Mesothelial cell of epicardium (in vitro differentiated cells): ENCODE results near the gene AGAP2. TPM values are rescaled to one million over a fixed set of nuclear protein-coding genes. Genes with fewer than 3 reads are reported as not detected.
A peak's percentile ranks its signal among the peaks of the same experiment; 100 is the strongest.

ENCODE experiments used
- DNase-seq, 2 experiments: peaks; one replicate each; pipeline ENCODE4 v3.0.0; 2021; ENCODE audit warnings: low spot score in 2 of 2; ENCODE audit not compliant: unreplicated experiment in 2 of 2
- H3K27ac Mint-ChIP-seq: 2 replicates; pipeline ENCODE4 v1.8.0; 2021; ENCODE audit warnings: mixed read lengths
- H3K27me3 Mint-ChIP-seq: 2 replicates; pipeline ENCODE4 v1.8.0; 2021; ENCODE audit warnings: low read depth, mixed read lengths
- H3K36me3 Mint-ChIP-seq: 2 replicates; pipeline ENCODE4 v1.8.0; 2021; ENCODE audit warnings: mixed read lengths
- H3K4me1 Mint-ChIP-seq: 2 replicates; pipeline ENCODE4 v1.8.0; 2021; ENCODE audit warnings: mixed read lengths
- H3K4me3 Mint-ChIP-seq: 2 replicates; pipeline ENCODE4 v1.8.0; 2021; ENCODE audit warnings: mild to moderate bottlenecking, moderate library complexity, mixed read lengths
- H3K9me3 Mint-ChIP-seq: 2 replicates; pipeline ENCODE4 v1.8.0; 2021; ENCODE audit warnings: mixed read lengths
- total RNA-seq: library from RNA; stranded (reverse); gene quantifications from 3 replicates; pipeline ENCODE4 v1.2.1, GENCODE V29; 2021
- TF ChIP-seq, protein P1 (sequence below): fragments of 200-600 bp; sonication (generic); IDR thresholded peaks from one replicate; pipeline ENCODE4 v1.5.0; 2021; ENCODE audit warnings: antibody characterized with exemption; ENCODE audit not compliant: unreplicated experiment

The AGAP2 gene
- total RNA-seq, 1 donor from 2014 or later = 2.8 TPM

DNA sequence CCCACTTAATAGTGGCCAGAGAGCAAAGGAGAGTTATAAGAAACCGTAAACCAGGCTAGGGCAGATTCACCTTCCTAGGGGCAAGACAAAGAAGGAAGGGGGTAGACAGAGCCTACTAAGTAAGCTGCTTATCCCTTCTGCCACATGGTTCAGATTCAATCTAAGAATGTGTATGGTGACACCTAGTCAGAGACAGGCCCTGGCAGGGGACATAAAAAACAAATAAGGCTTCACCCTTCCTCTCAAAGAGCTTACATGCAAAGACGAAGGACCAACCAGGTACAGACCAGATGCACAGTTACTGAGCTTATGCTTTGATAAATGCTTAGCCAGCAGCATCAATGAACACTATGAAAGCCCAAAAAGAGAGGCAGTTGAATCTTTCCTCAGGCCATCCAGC is 23.9 kb upstream of the AGAP2 start:
- H3K27ac Mint-ChIP-seq = no peak overlapping the region
- no peak for DNase-seq
- peaks cover 22% of the 10 kb centered on the region for H3K4me1 Mint-ChIP-seq
- H3K4me3 Mint-ChIP-seq = no peak overlapping the region
- peaks cover 7% of the 10 kb centered on the region for H3K36me3 Mint-ChIP-seq
- H3K27me3 Mint-ChIP-seq = peaks cover 96% of the 10 kb centered on the region
- H3K9me3 Mint-ChIP-seq = no peaks in the 10 kb centered on the region
- TF ChIP-seq, protein P1, sequence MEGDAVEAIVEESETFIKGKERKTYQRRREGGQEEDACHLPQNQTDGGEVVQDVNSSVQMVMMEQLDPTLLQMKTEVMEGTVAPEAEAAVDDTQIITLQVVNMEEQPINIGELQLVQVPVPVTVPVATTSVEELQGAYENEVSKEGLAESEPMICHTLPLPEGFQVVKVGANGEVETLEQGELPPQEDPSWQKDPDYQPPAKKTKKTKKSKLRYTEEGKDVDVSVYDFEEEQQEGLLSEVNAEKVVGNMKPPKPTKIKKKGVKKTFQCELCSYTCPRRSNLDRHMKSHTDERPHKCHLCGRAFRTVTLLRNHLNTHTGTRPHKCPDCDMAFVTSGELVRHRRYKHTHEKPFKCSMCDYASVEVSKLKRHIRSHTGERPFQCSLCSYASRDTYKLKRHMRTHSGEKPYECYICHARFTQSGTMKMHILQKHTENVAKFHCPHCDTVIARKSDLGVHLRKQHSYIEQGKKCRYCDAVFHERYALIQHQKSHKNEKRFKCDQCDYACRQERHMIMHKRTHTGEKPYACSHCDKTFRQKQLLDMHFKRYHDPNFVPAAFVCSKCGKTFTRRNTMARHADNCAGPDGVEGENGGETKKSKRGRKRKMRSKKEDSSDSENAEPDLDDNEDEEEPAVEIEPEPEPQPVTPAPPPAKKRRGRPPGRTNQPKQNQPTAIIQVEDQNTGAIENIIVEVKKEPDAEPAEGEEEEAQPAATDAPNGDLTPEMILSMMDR = no peak

DNA sequence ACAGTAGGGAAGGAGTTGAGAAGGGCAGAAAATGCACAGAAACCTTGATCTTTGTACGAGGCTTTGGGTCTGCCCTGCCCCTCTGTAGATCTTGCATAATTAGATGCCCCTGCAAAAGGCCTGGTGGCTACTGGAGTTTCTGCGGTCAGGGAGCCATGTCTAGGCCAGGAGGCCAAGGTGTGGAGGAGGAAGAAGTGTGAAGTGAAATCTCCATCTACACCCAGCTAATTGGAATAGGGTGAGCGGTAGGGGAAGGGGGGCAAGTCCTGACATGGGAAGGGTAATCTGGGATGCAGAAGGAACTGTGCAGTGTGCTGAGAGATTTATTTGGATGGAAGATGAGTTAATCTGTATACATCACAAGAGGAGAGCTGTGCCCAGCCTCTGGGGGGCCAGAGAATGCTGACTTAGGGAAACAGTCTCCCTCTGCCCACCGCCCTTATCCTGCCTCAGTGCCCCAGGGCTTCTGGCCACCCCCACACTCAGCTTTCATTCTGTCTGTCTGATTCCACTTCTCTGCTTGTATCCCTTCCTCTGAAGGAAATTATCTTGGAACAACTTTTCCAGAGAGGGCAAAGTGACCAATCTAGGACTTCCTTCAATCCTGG is 23.0 kb upstream of the AGAP2 start:
- Mint-ChIP-seq H3K27me3 (peaks cover 93% of the 10 kb centered on the region), H3K36me3 (peaks cover 7% of the 10 kb centered on the region), H3K4me1 (peaks cover 20% of the 10 kb centered on the region), H3K27ac (no peak overlapping the region), H3K4me3 (no peak overlapping the region), H3K9me3 (no peaks in the 10 kb centered on the region)
- TF ChIP-seq, protein P1 = no peak
- DNase-seq = no peak

DNA sequence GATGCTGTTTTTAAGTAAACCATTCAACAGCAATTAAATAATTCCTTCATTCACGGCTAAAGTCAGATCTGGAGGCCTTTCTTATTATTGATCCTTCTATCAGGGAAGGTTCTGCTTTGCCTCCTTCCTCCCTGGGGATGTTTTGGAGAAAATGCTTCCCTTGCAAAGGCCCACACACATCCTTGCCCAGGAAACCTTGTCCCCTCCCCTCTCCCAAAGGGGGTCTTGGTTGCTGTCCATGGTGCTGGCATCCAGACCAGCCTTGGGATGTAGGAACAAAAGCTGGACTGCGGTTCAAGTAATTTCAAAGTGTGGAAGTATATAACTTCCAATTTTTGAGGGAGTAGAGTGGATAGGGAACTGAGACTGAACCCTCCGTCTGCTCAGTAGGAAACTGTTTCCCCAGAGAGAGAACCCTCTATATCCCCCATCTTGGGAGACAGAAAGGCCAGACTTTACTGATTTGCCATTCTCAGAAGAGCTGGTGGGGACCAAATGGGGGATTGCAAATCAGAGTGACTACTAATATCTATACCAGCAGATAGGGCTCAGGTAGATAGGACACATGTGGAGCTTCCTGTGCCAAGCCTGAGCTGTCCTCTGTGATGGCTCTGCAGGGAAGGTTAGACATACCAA is 21.9 kb upstream of the AGAP2 start:
- peaks cover 91% of the 10 kb centered on the region for H3K27me3 Mint-ChIP-seq
- H3K4me1 Mint-ChIP-seq = peaks cover 20% of the 10 kb centered on the region
- TF ChIP-seq, protein P1 = no peak
- H3K36me3 Mint-ChIP-seq = peaks cover 7% of the 10 kb centered on the region
- no peak overlapping the region for H3K4me3 Mint-ChIP-seq
- H3K9me3 Mint-ChIP-seq = no peaks in the 10 kb centered on the region
- H3K27ac Mint-ChIP-seq = no peak overlapping the region
- DNase-seq = peak in 1 of 2 experiments; percentile 45

DNA sequence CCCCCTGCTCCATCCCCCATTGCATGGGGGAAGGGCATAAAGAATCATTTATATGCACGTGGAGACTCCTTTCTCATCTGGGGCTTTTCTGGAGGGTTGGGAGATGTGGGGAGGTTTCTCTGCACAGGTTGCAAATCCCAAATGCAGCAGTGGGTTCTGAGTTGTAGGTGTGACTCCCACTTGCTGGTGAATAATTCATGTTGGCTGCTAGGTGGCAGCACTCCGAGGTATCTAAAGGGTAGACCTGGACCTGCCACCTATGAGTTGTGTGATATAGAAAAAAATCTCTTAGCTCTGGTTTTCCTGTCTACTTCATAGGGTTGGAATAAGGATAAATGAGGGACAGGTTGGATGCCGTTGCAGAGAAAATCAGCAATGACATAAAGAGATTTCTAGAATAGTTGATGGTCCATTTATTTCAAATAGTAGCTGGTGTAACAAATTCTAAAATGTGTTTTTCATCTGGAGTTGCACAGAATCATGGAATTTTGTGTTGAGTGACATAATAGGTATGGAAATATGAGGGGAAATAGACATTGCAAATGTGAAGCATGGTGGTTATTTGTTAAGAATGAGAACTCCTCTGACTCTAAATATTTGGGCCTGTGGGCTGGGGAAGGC is 20.9 kb upstream of the AGAP2 start:
- Mint-ChIP-seq H3K27me3 (peaks cover 84% of the 10 kb centered on the region), H3K27ac (no peak overlapping the region), H3K4me1 (peaks cover 15% of the 10 kb centered on the region), H3K9me3 (no peaks in the 10 kb centered on the region), H3K4me3 (no peak overlapping the region), H3K36me3 (peaks cover 7% of the 10 kb centered on the region)
- TF ChIP-seq, protein P1 = no peak
- no peak for DNase-seq

DNA sequence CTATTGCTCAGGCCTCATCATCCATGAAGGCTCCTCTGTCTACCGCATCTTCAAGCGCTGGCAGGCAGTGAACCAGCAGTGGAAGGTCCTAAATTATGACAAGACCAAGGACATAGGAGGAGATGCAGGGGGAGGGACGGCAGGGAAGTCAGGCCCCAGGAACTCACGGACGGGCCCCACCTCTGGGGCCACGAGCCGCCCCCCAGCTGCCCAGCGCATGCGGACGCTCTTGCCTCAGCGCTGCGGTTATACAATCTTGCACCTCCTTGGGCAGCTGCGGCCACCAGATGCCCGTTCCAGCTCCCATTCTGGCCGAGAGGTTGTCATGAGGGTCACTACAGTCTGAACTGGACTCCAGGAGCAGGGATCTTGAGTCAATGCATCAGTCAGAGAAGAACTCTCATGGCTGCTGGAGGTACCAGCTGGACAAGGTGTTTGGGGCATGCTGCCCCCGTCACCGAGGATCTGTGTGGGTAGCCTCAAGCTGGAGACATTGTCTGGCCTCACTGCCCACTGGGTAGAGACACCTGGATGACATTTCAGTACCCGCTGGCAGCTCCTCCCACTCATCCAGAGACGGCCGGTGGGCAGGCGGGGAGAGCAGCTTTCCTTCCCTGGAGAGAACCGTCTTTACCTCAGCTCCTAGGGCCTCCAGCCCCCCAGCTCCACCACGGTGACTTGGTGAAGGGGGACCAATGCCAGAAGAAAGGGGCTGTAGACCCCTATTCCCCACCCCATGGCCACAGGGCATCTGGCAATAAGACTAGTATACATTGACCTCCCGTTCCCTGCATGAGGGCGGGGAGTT is 20.2 kb upstream of the AGAP2 start:
- Mint-ChIP-seq H3K9me3 (no peaks in the 10 kb centered on the region), H3K27ac (no peak overlapping the region), H3K36me3 (peaks cover 7% of the 10 kb centered on the region), H3K27me3 (peaks cover 84% of the 10 kb centered on the region), H3K4me3 (no peak overlapping the region), H3K4me1 (peaks cover 18% of the 10 kb centered on the region)
- DNase-seq = no peak
- TF ChIP-seq, protein P1 = no peak
